HG02763 (cell line): Measurements from ENCODE around the gene FNDC11.

Experiments
- ATAC-seq: cut with Tn5 transposase; IDR thresholded peaks from one replicate; pipeline ENCODE4 v1.9.1; 2021; ENCODE audit warnings: mild to moderate bottlenecking, moderate library complexity; ENCODE audit not compliant: unreplicated experiment

The FNDC11 gene

GRCh38 chr20:63539441-63540370, 14.3 kb upstream of the FNDC11 start:
- ATAC-seq, result no peak

- ATAC-seq, result no peak
Measured at GRCh38 chr20:63540417-63541186, 13.4 kb upstream of the FNDC11 start.

- ATAC-seq, result no peak
Measured at GRCh38 chr20:63541371-63541770, 12.6 kb upstream of the FNDC11 start.

GRCh38 chr20:63542031-63542559, 11.9 kb upstream of the FNDC11 start:
- ATAC-seq, result no peak

- no peak for ATAC-seq
Measured at GRCh38 chr20:63542696-63543095, 11.3 kb upstream of the FNDC11 start.

- ATAC-seq, result no peak
Measured at GRCh38 chr20:63543131-63543530, 10.8 kb upstream of the FNDC11 start.

GRCh38 chr20:63543733-63544132, 10.2 kb upstream of the FNDC11 start:
- ATAC-seq, result no peak

- no peak for ATAC-seq
Measured at GRCh38 chr20:63544241-63544957, 9.6 kb upstream of the FNDC11 start.

GRCh38 chr20:63544958-63545516, 8.9 kb upstream of the FNDC11 start:
- ATAC-seq, result no peak

GRCh38 chr20:63545814-63546213, 8.1 kb upstream of the FNDC11 start:
- ATAC-seq, result no peak

- ATAC-seq, result no peak
Measured at GRCh38 chr20:63546256-63546955, 7.6 kb upstream of the FNDC11 start.

- no peak for ATAC-seq
Measured at GRCh38 chr20:63546956-63547724, 6.8 kb upstream of the FNDC11 start.

GRCh38 chr20:63547725-63548480, 6.1 kb upstream of the FNDC11 start, which contains the start of gene SRMS:
TSS of gene SRMS (minus strand) at chr20:63547749. CDS start at chr20:63547463, 286 bp downstream.
- no peak for ATAC-seq

- ATAC-seq, result no peak
Measured at GRCh38 chr20:63548542-63548941, 5.4 kb upstream of the FNDC11 start.

- no peak for ATAC-seq
Measured at GRCh38 chr20:63549019-63549418, 4.9 kb upstream of the FNDC11 start.

GRCh38 chr20:63549679-63550282, 4.2 kb upstream of the FNDC11 start:
- ATAC-seq, result no peak

- ATAC-seq, result no peak
Measured at GRCh38 chr20:63551068-63551467, 2.9 kb upstream of the FNDC11 start.
